GM23248 (cell line): ENCODE measurements around the gene GABBR2. TPM values are rescaled to one million over a fixed set of nuclear protein-coding genes. Genes with fewer than 3 reads are reported as not detected.
"Not testable (repeated sequence)": the region's sequence is repeated elsewhere in the genome, so short reads cannot be mapped to it uniquely, and the experiment has no call there.

ENCODE experiments used
- DNase-seq: peaks from one replicate; pipeline ENCODE4 v3.0.0-alpha.2; 2015
- H2AFZ ChIP-seq: fragments of 200-600 bp; sonication (generic); 2 replicates; pipeline ENCODE4 v1.6.1; 2016; ENCODE audit warnings: antibody characterized with exemption
- H3F3A ChIP-seq: fragments of 200-600 bp; sonication (generic); 2 replicates; pipeline ENCODE4 v1.6.1; 2016; ENCODE audit warnings: mild to moderate bottlenecking, antibody characterized with exemption, mixed run types; ENCODE audit not compliant: insufficient read depth
- H3K27ac ChIP-seq: fragments of 200-600 bp; sonication (generic); 2 replicates; pipeline ENCODE4 v1.5.1; 2016; ENCODE audit warnings: mild to moderate bottlenecking
- H3K27me3 ChIP-seq: fragments of 200-600 bp; sonication (generic); replicated peaks from 2 replicates; pipeline ENCODE4 v1.6.1; 2016; ENCODE audit warnings: mild to moderate bottlenecking; ENCODE audit not compliant: insufficient read depth
- H3K36me3 ChIP-seq: fragments of 200-600 bp; sonication (generic); 2 replicates; pipeline ENCODE4 v1.6.1; 2016; ENCODE audit warnings: low read depth, mild to moderate bottlenecking
- H3K4me1 ChIP-seq: fragments of 200-600 bp; sonication (generic); 2 replicates; pipeline ENCODE4 v1.6.1; 2016; ENCODE audit warnings: mild to moderate bottlenecking; ENCODE audit not compliant: insufficient read depth
- H3K4me2 ChIP-seq: fragments of 200-600 bp; sonication (generic); one replicate; pipeline ENCODE4 v1.6.1; 2016; ENCODE audit warnings: mild to moderate bottlenecking; ENCODE audit not compliant: unreplicated experiment
- H3K4me3 ChIP-seq: fragments of 200-600 bp; sonication (generic); 2 replicates; pipeline ENCODE4 v1.5.1; 2016; ENCODE audit warnings: mild to moderate bottlenecking
- H3K79me2 ChIP-seq: fragments of 200-600 bp; sonication (generic); 2 replicates; pipeline ENCODE4 v1.6.1; 2016; ENCODE audit warnings: mild to moderate bottlenecking; ENCODE audit not compliant: insufficient read depth
- H3K9ac ChIP-seq: fragments of 200-600 bp; sonication (generic); 2 replicates; pipeline ENCODE4 v1.6.1; 2016; ENCODE audit warnings: mild to moderate bottlenecking
- H3K9me2 ChIP-seq: fragments of 200-600 bp; sonication (generic); 2 replicates; pipeline ENCODE4 v1.6.1; 2016; ENCODE audit warnings: mixed run types, mild to moderate bottlenecking, moderate library complexity; ENCODE audit not compliant: insufficient read depth
- H3K9me3 ChIP-seq: fragments of 200-600 bp; sonication (generic); one replicate; pipeline ENCODE4 v1.6.1; 2017; ENCODE audit warnings: low read depth
- H4K20me1 ChIP-seq: fragments of 200-600 bp; sonication (generic); 2 replicates; pipeline ENCODE4 v1.6.0; 2016; ENCODE audit not compliant: insufficient read depth
- EZH2 ChIP-seq: fragments of 200-600 bp; sonication (generic); IDR thresholded peaks from 2 replicates; pipeline ENCODE4 v1.6.1; 2018; ENCODE audit warnings: antibody characterized with exemption, mild to moderate bottlenecking; ENCODE audit not compliant: insufficient read depth, poor library complexity, severe bottlenecking
- EZH2phosphoT487 ChIP-seq: fragments of 200-600 bp; sonication (generic); IDR thresholded peaks from 2 replicates; pipeline ENCODE4 v1.6.1; 2018; ENCODE audit warnings: antibody characterized with exemption, moderate library complexity, mild to moderate bottlenecking, low read depth; ENCODE audit not compliant: insufficient read depth
- WGBS, 2 experiments: methylation state at CpG; one replicate each; pipeline ENCODE4 v1.1.6; 2015 to 2017; ENCODE audit warnings: low lambda C conversion rate in 2 of 2, low coverage in 1 of 2; ENCODE audit errors: missing lambda C conversion rate in 2 of 2; 5-methylcytosine and 5-hydroxymethylcytosine counted together
- in situ Hi-C: fragments of 300-500 bp; cut with MboI; formaldehyde crosslinking; loops from 2 replicates; pipeline ENCODE4 v1.15.0; 2020
- polyA plus RNA-seq: library from polyadenylated mRNA; unstranded; fragments of >200 nt; fragmentation: Nextera tagmentation; extraction: Ambion mirVana; gene quantifications from 2 replicates; pipeline ENCODE4 v1.2.1, GENCODE V29; 2016
- total RNA-seq: library from RNA; depleted of rRNA; stranded (reverse); fragments of >200 nt; shearing (Covaris generic); gene quantifications from 2 replicates; pipeline ENCODE4 v1.2.3, GENCODE V29; 2014

GABBR2 gene
- total and polyA plus RNA-seq, 2 experiments from 2014 or later, result 7.5 to 13.4 TPM

DNA sequence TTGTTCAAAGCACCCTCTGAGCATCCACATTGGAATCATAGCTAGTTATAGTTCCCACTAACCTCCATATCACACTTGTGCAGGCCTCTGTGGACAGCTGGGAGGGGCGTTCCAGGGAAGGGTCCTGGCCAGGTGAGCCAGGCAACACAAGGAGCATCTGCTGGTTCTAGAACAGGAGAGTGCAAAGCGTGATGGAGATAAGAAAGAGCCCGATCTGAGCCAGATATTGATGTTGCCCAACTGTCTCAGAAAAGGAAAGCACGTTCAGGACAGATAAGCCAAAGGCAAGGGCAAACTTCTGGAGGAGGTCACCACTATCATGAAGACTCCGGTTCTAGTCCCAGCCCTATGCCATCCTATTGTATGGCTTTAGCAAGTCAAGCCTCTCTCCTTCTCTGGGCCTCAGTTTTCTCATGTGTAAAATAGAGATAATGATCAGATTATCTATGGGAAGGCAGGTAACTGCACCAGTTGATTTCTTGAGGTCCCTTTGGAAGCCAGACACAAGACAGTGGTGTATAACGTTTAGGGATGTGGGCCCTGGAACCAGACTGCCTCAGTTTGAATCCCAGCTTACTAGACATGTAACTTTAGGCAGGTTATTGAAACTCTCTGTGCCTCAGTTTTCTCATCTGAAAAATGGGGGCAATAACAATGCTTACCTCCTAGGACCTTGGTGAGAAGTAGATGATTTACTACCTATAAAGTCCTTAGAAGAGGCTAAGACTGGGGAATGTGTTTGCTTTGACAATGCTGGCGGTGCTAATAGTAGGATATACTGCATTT lies 19.8 kb downstream of the GABBR2 start:
- H3K27me3 ChIP-seq, result no peaks in the 10 kb centered on the region
- 48 to 54% methylated on average over 7 of the region's 7 CpGs for whole genome bisulfite sequencing, 2 experiments
- in situ Hi-C loops, result no loop called here

DNA sequence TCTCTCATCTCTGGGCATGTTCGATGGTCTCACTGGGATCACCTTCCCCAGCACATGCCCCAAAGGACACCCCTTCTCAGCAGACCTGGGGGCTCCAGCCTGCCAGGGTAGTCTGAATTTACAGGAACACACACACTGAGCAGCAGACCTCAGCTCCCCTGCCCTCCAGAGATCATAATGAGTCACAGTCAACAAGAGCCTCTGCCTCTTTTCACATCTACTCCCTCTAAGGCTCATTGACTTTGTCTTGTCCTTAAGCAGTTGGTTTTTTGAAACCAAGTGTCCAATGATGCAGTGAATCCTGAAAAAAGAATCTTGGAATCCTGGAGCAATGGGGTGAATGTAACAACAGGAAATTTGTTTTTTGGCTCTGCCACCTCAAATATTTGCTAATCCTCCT lies 20.8 kb downstream of the GABBR2 start:
- 35 to 72% methylated on average over 1 of the region's 1 CpG for whole genome bisulfite sequencing, 2 experiments
- Histone ChIP-seq H3K4me3 (no peak overlapping the region), H3K27me3 (no peaks in the 10 kb centered on the region), H3K9me3 (no peaks in the 10 kb centered on the region), H4K20me1 (no peaks in the 10 kb centered on the region), H3K79me2 (peaks cover 31% of the 10 kb centered on the region), H3F3A (0 out of 2 replicates have a peak, but pooled peaks cover 10% of the 10 kb centered on the region), H3K36me3 (no peaks in the 10 kb centered on the region), H3K9me2 (no peaks in the 10 kb centered on the region), H3K9ac (no peak overlapping the region), H3K4me2 (no peak overlapping the region), H2AFZ (no peak overlapping the region), H3K27ac (0 out of 2 replicates have a peak overlapping the region, but pooled peaks have one; percentile 16), H3K4me1 (peaks cover 11% of the 10 kb centered on the region)
- TF ChIP-seq EZH2phosphoT487 (no peak), EZH2 (no peak)
- DNase-seq, result peak; percentile 67
- in situ Hi-C loops, result no loop called here

More for the DNA sequence above, 19.8 kb downstream of the GABBR2 start:
- Histone ChIP-seq H3K4me1 (peaks cover 11% of the 10 kb centered on the region), H3K36me3 (no peaks in the 10 kb centered on the region), H4K20me1 (no peaks in the 10 kb centered on the region), H3K9ac (no peak overlapping the region), H3K9me3 (no peaks in the 10 kb centered on the region), H3K4me2 (no peak overlapping the region), H3K27ac (no peak overlapping the region), H3K79me2 (peaks cover 39% of the 10 kb centered on the region), H3F3A (0 out of 2 replicates have a peak, but pooled peaks cover 10% of the 10 kb centered on the region), H3K9me2 (no peaks in the 10 kb centered on the region), H3K4me3 (no peak overlapping the region), H2AFZ (no peak overlapping the region)
- DNase-seq, result no peak
- TF ChIP-seq EZH2 (no peak), EZH2phosphoT487 (no peak)

DNA sequence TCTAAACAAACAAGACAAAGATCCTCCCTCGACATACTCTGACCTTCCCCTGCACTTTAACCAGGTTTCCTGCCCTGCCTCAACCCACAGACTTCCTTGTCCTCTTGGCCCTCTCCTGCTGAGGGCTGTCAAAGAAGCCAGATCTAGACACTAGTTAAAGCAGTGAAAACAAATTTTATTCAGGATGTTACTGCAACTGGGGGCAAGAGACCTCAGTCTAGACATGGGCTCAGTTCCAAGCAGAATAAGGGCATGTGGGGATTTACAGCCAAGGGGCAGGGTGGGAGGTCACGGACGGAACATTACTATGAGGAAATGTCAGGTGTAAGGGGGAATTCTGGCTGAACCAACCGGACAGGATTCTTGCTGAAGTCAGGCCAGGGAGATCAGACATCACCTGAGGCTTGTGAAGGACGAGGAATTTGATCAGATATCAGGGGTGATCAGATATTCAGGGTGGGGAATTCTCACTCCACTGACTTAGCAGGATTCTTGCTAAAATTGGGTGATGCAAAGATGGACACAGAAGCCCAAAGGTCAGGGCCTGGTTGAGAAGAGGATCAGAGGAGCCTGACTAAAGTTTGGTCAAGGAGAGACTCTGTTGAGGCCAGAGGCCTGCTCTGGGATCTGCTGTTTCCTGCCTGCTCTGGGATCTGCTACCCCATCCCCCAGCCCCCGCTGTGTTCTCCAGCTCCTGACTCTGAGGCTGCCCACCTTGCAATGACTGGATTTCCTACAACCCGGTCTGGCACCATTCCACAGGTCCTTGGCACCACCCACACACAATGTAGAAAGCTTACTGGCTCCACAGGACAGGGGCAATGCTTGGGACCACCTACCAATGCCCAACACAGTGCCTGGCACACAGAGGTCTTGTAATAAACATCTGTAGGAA lies 21.5 kb downstream of the GABBR2 start:
- in situ Hi-C loops, result no loop called here
- TF ChIP-seq EZH2phosphoT487, result no peak
- TF ChIP-seq EZH2, result no peak

DNA sequence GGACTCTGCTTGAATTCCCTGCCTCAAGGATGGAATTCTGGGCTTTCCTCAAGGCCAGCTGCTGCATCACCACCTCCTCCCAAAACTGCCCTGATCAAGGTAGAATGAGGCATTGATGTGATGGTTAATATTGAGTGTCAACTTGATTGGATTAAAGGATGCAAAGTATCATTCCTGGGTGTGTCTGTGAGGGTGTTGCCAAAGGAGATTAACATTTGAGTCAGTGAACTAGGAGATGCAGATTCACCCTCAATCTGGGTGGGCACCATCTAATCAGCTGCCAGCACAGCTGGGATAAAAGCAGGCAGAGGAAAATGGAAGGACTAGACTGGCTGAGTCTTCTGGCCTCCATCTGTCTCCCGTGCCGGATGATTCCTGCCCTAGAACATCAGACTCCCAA lies 23.9 kb downstream of the GABBR2 start:
- H3K9me2 ChIP-seq, H3K27ac ChIP-seq, H3K36me3 ChIP-seq, H3K9ac ChIP-seq, H3K27me3 ChIP-seq, H2AFZ ChIP-seq, in situ Hi-C loops, DNase-seq, H3K4me3 ChIP-seq, H4K20me1 ChIP-seq, H3F3A ChIP-seq, H3K4me2 ChIP-seq, H3K9me3 ChIP-seq: not testable (repeated sequence)
- Histone ChIP-seq H3K4me1 (peaks cover 11% of the 10 kb centered on the region), H3K79me2 (peaks cover 39% of the 10 kb centered on the region)
- WGBS, 2 experiments, result 4 to 8% methylated on average over 2 of the region's 2 CpGs

More for the DNA sequence above, 21.5 kb downstream of the GABBR2 start:
- H2AFZ ChIP-seq, result no peak overlapping the region
- H3K9me2 ChIP-seq, result no peaks in the 10 kb centered on the region
- H3K4me3 ChIP-seq, result no peak overlapping the region
- DNase-seq, result no peak
- H3K79me2 ChIP-seq, result peaks cover 29% of the 10 kb centered on the region
- H3F3A ChIP-seq, result 0 out of 2 replicates have a peak, but pooled peaks cover 10% of the 10 kb centered on the region
- H3K9me3 ChIP-seq, result no peaks in the 10 kb centered on the region
- H3K4me1 ChIP-seq, result peaks cover 11% of the 10 kb centered on the region
- H4K20me1 ChIP-seq, result no peaks in the 10 kb centered on the region
- H3K36me3 ChIP-seq, result no peaks in the 10 kb centered on the region
- H3K9ac ChIP-seq, result no peak overlapping the region
- WGBS, 2 experiments, result 57% methylated on average over 7 of the region's 7 CpGs
- 0 out of 2 replicates have a peak overlapping the region, but pooled peaks have one; percentile 16 for H3K27ac ChIP-seq
- no peaks in the 10 kb centered on the region for H3K27me3 ChIP-seq
- no peak overlapping the region for H3K4me2 ChIP-seq
